GM21528 (cell line): ENCODE data around the gene MAMSTR.

Source experiments
- ATAC-seq: cut with Tn5 transposase; IDR thresholded peaks from one replicate; pipeline ENCODE4 v1.9.1; 2021; ENCODE audit warnings: mild to moderate bottlenecking, moderate library complexity; ENCODE audit not compliant: unreplicated experiment, low FRiP score

Gene MAMSTR

GRCh38 chr19:48669903-48670668, 49.4 kb downstream of the MAMSTR start:
- no peak for ATAC-seq

- no peak for ATAC-seq
Observed at GRCh38 chr19:48668761-48669160, 50.8 kb downstream of the MAMSTR start.

GRCh38 chr19:48668332-48668731, 51.2 kb downstream of the MAMSTR start:
- no peak for ATAC-seq

GRCh38 chr19:48665786-48666185, 53.7 kb downstream of the MAMSTR start:
- ATAC-seq, result no peak

- no peak for ATAC-seq
Observed at GRCh38 chr19:48664476-48664875, 55.0 kb downstream of the MAMSTR start.

GRCh38 chr19:48663667-48664066, 55.9 kb downstream of the MAMSTR start:
- no peak for ATAC-seq
